Forelimb muscle (tissue), 1 donor: ENCODE measurements around the gene HMGCL. TPM values are rescaled to one million over a fixed set of nuclear protein-coding genes. Genes with fewer than 3 reads are reported as not detected.
A peak's percentile ranks its signal among the peaks of the same experiment; 100 is the strongest.
"Not testable (repeated sequence)": the region's sequence is repeated elsewhere in the genome, so short reads cannot be mapped to it uniquely, and the experiment has no call there.

Source experiments
- DNase-seq: peaks from one replicate; pipeline ENCODE4 v3.0.0-alpha.2; 2013; ENCODE audit warnings: low read depth
- polyA plus RNA-seq: library from polyadenylated mRNA; unstranded; fragments of 120-200 nt; gene quantifications from one replicate; pipeline ENCODE4 v1.2.1, GENCODE V29; 2013; ENCODE audit not compliant: insufficient read length

The HMGCL gene
- polyA plus RNA-seq, 1 donor, result 21.8 TPM

DNA sequence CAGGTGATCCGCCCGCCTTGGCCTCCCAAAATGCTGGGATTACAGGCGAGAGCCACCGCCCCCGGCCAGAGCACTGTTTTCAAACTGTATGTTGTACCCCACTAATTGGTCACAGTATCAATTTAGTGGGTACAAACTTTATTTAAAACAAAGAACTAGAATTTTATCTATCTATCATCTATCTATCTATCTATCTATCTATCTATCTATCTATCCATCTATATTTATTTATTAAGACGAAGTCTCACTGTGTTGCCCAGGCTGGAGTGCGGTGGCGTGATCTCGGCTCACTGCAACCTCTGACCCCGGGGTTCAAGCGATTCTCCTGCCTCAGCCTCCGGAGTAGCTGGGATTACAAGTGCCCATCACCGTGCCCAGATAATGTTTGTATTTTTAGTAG is 1.4 kb upstream of the HMGCL start:
- not testable (repeated sequence) for DNase-seq

DNA sequence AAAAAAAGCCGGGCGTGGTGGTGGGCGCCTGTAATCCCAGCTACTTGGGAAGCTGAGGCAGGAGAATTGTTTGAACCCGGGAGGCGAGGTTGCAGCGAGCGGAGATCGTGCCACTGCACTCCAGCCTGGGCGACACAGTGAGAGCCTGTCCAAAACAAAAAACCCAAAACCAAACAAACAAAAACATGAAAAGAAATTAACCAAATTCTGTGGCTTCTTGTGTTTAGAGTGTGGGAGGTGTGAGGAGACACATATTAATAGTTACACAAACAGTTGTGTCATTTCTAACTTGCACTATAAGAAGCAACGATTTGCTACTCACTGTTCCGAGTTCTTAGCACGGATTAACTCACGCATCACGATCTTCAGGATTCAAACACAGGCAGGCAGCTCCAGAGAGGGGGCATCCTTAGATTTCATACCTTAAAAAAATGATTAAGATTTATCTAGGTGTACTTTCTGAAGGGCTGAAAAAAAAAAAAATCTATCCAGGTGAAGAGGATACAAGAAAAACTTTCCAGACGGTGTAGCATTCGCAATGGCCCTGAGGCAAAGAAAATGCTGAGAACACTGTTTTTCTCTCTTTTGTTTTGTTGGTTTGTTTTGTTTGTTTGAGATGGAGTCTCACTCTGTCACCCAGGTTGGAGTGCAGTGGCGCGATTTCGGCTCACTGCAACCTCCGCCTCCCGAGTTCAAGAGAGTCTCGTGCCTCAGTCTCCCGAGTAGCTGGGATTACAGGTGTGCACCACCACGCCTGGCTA is 713 bp upstream of the HMGCL start:
- no peak for DNase-seq

DNA sequence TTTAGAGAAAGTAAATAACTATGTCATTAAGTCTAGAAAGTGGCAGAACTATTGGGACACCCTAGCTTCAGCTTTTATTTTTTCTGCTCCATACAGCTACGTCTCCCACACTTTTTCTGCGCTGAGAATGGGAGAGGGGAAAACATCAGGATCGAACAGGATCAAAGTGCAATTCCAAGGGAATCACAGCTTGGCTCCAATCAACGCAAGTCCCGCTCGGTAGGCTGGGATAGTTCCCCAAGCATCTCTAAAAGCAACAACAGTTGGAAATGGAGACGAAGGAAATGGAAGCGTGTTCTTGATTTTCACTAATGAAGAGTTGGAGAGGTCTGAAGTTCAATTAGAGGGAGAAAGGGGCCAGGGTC is 536 bp downstream of the HMGCL start:
- no peak for DNase-seq

DNA sequence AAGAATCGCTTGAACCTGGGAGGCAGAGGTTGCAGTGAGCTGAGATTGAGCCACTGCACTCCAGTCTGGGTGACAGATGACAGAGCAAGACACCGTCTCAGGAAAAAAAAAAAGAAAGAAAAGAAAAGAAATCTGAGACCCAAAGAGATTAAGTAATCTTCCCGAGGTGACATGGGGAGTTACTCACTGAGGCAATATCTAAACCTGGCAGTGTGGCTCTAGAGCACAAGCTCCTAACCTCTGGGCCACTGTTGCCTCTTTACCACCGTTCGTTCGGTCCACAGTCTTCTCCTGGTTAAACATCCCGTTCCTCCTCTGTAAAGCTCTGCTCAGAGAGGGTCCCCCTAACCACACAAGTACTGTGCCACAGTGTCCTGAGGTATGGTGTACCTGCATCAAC is 1.5 kb downstream of the HMGCL start:
- DNase-seq, result no peak

DNA sequence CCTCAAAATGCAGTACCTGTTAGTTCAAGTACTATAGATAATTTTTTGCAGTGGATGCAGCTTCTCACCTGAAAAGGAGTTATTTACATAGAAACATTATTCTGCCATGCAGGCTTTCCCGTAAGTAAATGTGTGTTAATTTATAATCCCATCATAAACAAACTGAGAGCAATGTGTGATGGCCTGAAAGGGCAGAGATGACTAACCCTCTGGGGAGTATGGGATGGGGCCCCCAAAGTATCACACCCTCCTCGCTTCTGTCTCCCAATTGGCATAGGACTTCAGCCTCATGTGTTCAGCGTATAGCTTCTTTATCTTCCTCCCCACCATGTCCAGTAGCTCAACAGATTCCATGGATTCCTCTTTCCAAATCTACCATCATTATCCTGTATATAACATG is 7.6 kb downstream of the HMGCL start:
- DNase-seq, result no peak

DNA sequence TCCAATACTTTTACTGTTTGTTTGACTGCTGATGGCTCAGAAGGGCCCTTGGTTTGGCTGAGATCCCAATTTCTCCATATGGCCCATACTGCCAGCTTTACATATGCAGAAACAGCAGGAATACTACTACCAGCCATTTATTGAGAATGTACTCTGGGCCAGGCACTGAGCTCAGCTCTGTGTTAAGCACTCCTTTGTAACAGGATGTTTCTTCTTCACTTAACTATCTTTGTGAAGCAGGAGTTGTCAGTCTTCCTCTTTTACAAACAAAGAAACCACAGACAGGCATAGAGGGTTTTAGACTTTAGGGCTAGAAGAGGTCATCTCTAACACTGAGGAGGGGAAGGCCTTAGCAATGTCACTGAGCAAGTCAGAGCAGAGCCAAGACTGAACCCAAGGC is 8.3 kb downstream of the HMGCL start:
- DNase-seq, result no peak

DNA sequence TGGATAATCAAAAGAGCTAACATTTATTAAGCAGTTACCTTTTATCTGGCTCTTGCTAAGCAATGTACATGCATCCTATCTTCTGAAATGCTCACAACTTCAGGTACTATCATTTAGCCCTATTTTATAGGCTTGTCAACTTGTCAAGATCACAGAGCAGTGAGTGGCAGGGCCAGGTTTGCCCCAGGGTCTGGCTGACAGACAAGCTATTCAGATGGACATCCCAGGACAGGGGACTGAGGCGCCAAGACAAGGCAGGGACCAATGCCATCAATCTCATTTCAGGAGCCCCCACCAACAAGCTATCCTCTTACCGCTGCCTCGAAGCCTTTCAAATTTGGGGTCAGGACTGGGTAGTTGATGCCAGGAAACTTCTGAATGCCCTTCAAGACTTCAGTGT is 8.9 kb downstream of the HMGCL start:
- DNase-seq, result no peak

DNA sequence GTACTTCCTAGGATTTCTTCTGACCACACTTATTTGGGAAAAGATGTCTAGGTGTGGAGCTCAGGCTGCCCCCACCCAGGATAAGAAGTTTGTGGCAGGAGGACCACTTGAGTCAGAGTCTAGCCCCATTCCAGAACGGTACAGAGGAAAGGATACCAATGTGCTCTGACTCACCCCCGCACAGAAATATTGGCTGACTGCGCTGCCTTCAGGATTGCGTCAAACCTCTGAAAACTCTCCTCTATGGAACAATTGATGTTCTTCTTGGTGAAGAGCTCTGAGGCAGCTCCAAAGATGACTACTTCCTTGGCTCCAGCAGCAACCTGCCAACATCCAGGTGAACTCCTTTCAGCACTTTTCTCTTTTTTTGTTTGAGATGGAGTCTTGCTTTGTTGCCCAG is 11.2 kb downstream of the HMGCL start:
- DNase-seq, result no peak

DNA sequence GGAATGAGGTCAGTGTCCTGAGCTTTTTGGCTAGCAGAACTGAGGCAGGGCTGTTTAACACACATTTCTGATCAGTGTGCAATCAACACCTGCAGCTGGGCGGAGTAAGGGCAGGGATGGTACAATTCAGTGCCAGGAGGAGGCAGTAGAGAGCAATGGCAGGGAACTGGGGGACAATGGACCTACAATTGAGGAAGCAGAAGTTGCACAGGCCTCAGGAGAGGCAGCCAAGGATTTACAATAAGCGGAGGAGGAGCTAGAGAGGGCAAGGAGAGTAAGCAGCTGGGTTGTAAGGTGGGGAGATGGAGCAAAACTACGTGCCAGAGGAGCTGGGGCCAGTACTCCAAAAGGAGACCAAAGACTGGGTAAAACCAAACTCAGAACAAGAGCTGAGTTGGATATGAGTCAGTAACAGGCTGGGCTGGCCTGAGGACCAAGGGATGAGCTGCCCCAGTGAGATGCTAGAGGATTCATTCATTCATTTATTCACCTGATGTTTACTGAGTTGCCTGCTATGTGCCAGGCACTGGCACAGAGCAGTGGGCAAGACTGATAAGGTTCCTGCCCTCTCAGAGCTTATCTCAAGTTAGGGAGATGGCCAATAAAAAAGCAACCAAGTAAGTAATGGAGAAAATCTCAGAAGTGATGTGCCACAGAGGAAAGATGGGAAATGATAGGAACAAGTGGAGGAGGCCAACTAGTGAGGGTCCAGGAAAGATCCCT is 14.2 kb downstream of the HMGCL start:
- no peak for DNase-seq

DNA sequence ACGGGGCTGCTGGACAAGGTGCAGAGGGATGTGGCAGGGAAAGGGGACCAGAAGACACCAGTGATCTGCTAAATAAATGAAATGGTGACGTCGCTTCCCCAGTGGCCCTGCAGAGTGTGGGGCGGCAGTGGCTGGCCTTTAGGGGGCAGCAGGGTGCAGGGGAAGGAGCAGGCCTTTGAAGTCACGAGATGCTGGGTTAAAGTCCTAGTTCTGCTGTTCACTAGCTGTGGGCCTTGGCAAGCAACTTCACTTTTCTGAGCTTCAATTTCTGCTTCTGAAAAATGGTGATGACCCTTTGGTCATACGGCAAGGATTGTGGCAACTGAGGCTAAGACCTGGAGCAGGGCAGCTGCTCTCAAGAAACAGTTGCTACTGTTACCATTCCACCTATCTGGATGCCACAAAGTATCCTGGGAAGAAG is 15.5 kb downstream of the HMGCL start:
- DNase-seq, result no peak

DNA sequence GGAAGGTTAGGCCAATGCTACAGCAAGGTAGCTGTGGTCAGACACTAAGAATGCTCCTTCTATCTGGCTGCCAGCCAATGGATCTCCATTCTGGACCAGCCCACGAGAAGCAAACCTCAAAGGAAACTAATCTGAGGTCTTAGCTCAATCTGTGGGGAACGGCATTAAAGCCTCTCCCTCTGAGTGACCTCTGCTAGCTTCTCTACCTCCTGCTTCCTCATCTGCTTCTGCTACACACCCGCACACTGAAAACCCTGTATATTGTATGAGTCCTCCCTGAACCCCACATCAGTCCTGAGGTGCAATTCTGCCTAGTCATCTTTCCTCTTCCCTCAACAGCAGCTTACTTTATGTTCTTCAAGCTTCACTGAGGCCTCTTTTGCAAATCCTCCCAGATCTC is 17.8 kb downstream of the HMGCL start:
- DNase-seq, result no peak

DNA sequence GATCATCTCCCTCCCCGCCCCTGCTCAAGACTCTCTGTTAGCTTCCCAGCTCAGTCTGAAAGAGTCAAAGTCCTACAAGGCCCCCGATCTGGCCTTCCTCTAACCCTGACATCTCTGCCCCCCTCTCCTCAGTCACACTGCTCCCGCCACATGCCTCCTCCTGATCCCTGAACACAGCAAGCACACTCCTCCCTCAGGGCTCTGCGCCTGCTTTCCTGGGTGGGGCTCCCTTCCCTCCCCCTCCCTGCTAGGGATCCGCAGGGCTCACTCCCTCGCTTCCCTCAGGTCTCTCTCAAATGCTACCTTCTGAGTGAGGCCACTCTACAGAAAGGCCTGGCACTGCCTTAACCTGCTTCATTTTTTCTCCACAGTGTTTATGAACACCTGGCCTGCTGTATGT is 18.9 kb downstream of the HMGCL start:
- DNase-seq, result no peak

DNA sequence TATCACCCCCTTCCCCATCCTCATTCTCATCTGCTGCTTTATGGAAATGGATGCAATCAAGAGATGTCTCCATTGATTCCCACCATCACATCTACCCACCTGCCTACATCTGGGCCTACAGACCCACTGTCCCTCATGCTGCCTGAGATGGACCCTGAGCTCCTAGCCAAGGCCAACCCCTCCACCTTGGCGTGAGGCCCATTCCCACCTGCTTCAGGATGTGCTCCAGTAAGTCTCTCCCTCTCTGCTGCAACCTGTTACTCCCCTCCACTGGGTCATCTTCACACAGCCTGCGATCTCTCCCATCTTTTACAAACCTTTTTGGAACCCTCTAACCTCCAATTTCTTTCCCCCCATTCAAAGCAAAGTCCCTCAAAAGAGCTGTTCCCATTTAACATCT is 20.2 kb downstream of the HMGCL start:
- DNase-seq, result no peak

DNA sequence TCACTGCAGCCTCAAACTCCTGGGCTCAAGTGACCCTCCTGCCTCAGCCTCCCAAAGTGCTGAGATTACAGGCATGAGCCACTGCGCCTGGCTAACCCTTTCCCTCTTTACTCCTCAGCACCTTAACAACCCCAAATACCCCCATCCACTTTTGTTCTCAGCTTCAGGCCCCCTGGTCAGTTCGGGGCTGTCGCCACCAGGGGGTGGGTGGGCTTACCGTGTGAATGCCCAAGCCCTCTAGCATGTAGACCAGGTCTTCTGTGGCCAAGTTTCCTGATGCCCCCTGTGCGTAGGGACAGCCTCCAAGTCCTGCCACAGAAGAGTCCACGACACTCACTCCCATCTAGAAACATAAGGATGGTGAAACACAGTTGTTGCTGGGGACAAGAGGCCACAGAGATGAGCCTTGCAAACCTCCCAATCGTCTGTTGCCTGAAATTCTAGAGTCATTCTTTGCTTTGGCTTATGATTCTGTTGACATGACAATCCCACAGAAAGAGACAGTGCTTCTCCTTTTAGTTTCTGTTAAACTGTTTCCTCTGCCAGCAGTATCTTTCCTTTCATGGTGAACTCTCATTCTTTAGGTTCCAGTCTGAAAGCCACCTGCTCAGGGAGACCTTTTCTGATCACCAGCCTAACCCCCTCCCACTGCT is 20.9 kb downstream of the HMGCL start:
- no peak for DNase-seq

DNA sequence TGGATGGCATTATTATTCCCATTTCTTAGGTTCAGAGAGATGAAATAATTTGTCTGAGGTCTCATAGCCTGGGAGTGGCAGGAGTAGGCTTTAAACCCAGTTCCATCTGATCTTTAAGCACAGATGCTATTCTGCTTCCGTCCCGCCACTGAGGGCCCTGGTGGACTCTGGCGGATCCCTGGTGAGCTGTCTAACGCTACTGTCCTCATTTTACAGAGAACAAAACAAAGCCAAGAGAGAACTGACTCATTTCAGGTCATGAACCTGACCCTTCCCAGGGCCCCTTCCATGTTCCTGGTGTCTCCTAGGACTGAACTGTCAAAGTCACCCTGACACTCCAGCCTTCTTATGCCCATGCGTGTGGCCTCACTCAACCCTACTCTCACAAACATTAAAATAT is 21.6 kb downstream of the HMGCL start:
- DNase-seq, result no peak

DNA sequence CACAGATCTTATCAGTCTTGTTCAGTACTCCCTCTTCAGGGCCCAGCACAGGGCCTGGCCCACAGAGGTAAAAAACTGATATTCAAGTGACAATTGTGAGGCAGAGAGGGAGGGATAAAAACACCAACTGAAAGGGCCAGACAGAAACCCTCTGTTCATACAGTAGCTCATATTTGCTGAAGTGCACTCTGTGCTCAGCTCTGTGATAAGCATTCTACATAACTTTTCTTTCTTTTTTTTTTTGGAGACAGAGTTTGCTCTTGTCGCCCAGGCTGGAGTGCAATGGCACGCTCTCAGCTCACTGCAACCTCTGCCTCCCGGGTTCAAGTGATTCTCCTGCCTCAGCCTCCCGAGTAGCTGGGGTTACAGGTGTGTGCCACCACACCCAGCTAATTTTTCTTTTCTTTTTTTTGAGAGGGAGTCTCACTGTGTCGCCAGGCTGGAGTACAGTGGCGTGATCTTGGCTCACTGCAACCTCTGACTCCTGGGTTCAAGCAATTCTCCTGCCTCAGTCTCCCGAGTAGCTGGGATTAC is 22.4 kb downstream of the HMGCL start:
- DNase-seq, result not testable (repeated sequence)

DNA sequence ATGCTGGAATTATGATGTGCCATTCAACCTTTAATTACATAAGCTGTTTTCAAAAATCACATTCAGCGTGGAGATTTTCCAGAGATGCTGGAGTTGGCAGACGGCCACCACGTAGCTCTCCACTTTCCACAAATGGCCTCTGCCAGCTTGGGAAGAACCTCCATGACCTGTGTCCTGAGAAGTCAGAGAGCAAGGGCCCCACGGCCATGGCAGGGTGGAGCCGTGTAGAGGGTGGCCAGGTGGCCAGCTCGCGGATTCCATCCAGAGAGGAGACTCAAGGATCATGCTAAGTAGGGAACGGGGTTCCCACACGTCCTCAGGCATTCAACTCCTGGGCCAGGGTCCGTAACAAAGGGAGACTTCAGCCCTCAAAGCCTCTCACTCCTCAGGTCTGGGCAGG is 23.4 kb downstream of the HMGCL start:
- no peak for DNase-seq

DNA sequence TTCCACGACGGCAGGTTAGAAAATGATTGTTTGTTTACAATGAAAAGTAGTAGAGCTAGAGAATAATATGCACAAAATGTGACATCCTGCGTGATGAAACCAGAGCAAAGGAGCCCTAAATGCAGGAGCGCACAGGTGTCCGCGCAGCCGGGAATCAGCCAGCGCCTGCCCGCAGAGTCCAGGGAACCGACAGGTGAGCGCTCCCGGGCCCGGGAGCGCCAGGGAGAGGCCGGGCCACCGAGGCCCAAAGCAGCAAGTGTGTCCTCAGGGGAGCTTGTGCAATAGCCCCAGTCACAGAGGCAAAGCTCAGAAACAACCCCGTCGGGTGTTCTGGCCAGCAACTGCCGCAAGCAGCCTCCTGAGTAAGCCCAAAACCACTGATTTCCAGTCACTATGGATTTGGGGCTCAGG is 23.9 kb downstream of the HMGCL start:
- no peak for DNase-seq

DNA sequence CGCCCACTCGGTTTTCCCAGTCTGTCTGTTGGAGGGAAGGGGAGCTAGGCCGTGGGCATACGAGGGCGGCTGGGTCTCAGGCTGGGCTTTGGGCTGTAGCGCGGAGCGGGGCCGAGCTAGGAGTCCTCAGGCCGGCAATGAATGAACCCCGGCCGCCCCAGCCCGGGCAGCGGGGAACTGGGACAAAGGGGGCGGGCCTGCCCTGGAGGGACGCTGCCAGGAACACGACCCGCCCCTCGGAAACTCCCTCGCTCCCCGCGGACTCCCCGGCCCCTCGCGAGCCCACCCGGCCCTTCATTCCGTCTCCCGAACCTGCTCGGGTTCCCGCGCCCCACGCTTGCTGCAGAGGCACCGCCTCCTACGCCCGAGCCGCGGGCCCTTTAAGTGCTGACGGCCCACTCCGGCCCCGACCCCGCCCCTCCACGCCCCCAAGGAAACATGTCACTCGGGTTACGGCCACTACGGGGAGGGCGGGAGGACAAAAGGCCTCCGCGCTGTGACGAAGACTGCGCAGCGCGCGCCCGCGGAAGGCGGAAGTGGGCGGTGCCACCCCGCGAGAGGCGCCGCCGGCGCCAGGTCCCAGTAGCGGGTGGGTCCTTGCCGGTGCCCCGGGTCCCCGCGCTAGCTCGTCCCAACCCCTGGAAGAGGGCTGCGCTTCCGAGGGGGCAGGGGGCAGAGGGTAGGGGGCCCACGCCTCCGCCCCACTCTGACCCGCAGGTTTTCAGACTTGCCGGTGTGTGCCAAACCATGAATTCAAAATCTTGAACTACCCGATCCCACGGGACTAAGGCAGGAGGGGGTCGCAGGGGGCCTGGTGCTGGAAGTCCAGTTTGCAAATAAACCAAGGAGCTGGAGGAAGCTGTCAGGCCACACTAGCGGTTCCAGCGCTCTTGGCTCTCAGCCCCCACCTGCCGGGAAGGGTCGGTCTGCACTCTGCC is 24.6 kb downstream of the HMGCL start, which contains the start of gene GALE:
Gene GALE (minus strand): TSS at position 355 of the 938 bp plus-strand sequence. CDS start 1,747 bp downstream, outside the sequence.
- peak; percentile 87 for DNase-seq

DNA sequence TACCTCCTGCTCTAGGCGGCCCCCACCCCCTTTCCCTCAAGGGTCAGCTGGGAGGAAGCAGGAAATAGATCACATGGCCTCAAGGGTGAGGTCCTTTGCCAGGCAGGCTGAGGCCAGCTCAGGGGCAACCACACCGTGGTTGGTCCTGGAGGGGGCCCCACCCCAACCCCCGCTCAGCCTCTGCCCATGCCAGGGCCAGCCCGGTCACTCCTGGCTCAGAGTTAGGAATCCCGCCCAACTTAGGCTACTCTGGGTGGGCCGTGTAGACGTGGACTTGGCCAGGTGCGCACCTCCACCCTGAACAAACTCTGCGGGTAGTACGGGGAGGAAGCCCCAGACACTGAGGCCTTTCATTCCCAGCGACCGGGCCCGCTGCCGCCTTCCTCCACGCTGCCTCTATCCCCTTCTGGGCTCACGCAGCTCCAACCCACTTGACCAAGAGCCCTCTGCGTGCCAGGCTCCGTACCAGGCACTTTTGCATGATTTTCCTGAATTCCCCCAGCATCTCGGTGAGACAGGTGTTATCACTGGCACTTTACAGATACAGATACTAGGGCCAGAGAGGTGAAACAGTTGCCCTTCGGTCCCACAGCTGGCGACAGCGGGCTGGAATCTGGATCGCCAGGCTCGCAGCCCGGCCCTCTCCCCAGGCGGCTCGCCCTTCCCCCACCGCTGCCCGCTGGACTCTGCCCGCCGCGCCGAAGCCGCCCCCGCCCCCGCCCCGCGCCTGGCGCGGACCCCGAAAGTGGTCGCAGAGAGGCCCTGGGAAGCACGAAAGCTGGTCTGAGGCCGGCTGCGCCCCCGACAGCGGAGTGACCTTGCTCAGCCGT is 25.4 kb downstream of the HMGCL start:
- no peak for DNase-seq

DNA sequence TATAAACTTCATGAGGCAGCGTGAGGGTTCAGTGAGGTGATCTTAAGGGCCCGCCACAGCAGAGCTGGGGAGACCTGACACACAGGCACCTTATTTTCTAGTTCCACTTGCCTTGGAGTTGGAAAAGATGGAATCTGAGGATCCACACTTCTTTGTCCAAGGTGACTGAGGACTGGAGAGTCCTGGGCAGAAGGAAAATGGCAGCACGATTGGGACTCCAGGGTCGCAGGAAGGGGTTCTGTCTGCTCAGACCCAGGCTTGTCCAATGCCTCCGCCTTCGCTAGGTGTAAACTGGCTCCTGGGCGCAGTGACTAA is 26.0 kb downstream of the HMGCL start:
- DNase-seq, result no peak
